GM12891 (cell line): ENCODE data around the gene ECHS1.

Experiments
- POLR2A ChIP-seq: IDR thresholded peaks from 2 replicates; pipeline ENCODE4 v1.6.1; 2011; ENCODE audit warnings: low read depth, low read length, control low read depth
- POLR2AphosphoS5 ChIP-seq: IDR thresholded peaks from 2 replicates; pipeline ENCODE4 v1.6.1; 2011; ENCODE audit warnings: low read depth, low read length, control low read depth
- POU2F2 ChIP-seq: IDR thresholded peaks from 2 replicates; pipeline ENCODE4 v1.6.1; 2011; ENCODE audit warnings: low read depth, mild to moderate bottlenecking, control low read depth, low read length, moderate library complexity
- TAF1 ChIP-seq: IDR thresholded peaks from 2 replicates; pipeline ENCODE4 v1.6.1; 2011; ENCODE audit warnings: low read depth, low read length, control low read depth

DNA sequence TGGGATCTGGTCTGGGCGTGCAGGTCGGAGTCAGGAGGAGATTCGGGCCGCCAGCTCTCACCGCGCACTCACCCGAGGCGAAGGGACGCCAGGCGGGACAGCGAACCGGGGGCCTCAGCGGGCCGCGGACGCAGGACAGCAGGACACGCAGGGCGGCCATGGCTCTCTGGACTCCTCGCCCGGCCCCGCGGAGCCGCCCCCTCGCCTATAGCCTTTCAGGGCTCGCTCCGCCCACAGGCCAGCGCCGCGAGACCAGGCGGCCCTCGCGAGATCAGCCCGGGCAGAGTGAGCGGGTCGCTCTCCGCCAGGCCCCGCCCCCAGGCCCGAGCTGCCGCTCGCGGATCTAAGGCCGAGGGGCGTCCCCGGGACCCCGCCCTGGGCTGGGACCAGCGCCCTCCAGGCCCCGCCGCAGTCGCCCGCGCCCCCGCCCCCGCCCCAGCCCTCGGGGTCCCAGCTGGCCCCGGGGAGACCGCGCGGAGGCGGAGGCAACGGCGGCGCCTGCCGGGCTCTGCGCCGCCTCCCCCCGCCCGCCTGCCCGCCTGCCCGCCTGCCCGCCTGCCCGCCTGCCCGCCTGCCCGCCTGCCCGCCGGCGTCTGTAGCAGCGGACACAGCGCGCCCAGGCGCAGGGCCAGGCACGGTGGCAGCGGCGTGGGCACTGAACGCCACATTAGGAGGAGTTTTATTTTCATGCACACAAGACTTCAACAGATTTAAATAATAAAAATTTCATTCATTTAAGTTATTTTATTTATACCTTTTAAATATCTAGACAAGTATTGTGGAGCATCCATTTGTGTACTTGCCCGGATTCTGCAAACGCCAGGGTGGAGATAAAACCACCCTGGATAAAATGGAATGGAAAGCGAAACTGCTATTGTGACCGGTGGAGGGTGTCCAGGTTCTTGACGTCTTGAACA lies at the start of gene ECHS1:
- TF ChIP-seq POLR2A: peak; percentile 83
- TF ChIP-seq POU2F2: peak; percentile 31; the same call in 1 of the 2 replicates
- TF ChIP-seq POLR2AphosphoS5: peak; percentile 82
- TF ChIP-seq TAF1: peak; percentile 61; the same call in 1 of the 2 replicates
